Uterus (tissue), 2 donors: Measurements from ENCODE around the gene RND2.

Experiments
- POLR2A ChIP-seq, 2 donors: fragments of 450-650 bp; IDR thresholded peaks; one replicate each; pipeline ENCODE4 v1.6.1; 2016; ENCODE audit warnings: antibody characterized with exemption in 2 of 2, mild to moderate bottlenecking in 1 of 2, moderate library complexity in 1 of 2
- TF ChIP-seq, protein P1 (sequence below), 4 experiments: fragments of 200-600 bp in 2 of 4; fragments of 450-650 bp in 2 of 4; sonication (generic) in 2 of 4; IDR thresholded peaks; one replicate each; pipeline ENCODE4 v1.5.1; 2016 to 2019; ENCODE audit warnings: antibody characterized with exemption in 4 of 4, mild to moderate bottlenecking in 2 of 4, moderate library complexity in 1 of 4

- TF ChIP-seq, protein P1, sequence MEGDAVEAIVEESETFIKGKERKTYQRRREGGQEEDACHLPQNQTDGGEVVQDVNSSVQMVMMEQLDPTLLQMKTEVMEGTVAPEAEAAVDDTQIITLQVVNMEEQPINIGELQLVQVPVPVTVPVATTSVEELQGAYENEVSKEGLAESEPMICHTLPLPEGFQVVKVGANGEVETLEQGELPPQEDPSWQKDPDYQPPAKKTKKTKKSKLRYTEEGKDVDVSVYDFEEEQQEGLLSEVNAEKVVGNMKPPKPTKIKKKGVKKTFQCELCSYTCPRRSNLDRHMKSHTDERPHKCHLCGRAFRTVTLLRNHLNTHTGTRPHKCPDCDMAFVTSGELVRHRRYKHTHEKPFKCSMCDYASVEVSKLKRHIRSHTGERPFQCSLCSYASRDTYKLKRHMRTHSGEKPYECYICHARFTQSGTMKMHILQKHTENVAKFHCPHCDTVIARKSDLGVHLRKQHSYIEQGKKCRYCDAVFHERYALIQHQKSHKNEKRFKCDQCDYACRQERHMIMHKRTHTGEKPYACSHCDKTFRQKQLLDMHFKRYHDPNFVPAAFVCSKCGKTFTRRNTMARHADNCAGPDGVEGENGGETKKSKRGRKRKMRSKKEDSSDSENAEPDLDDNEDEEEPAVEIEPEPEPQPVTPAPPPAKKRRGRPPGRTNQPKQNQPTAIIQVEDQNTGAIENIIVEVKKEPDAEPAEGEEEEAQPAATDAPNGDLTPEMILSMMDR (IDR thresholded peaks at IDR 0.05), result no peak
- no peak for TF ChIP-seq POLR2A (IDR thresholded peaks at IDR 0.05)
These were observed 6.1 kb upstream of the RND2 start for GRCh38 chr17:43018932-43019331.
